CD4-positive, alpha-beta T cell (primary cell): ENCODE results near the gene FAM219A. TPM values are rescaled to one million over a fixed set of nuclear protein-coding genes. Genes with fewer than 3 reads are reported as not detected.

ENCODE experiments used
- ATAC-seq: fragments of 200-7000 bp; cut with Tn5 transposase; one replicate; pipeline ENCODE4 v1.10.0; 2022; ENCODE audit warnings: mild to moderate bottlenecking; ENCODE audit not compliant: poor library complexity
- CTCF ChIA-PET: fragments of 350-600 bp; sonication (Branson Sonifier 250); formaldehyde crosslinking; loops from one replicate; lab custom pipeline; 2021; ENCODE audit warnings: antibody characterized with exemption, inconsistent platforms; lab: Charles Lee
- POLR2A ChIA-PET: fragments of 350-600 bp; sonication (Branson Sonifier 250); formaldehyde crosslinking; loops from one replicate; lab custom pipeline; 2021; ENCODE audit warnings: antibody characterized with exemption, inconsistent platforms; lab: Charles Lee
- DNase-seq, 14 experiments: peaks; one replicate each; pipeline ENCODE4 v3.0.0-alpha.2; 2013 to 2020; ENCODE audit warnings: mixed read lengths in 2 of 14
- H3K27ac ChIP-seq, 2 donors: one replicate each; pipeline versions ENCODE4 v1.5.1 to v1.7.0; 2013; ENCODE audit warnings: low read length in 2 of 2, low read depth in 1 of 2, mild to moderate bottlenecking in 1 of 2
- H3K27me3 ChIP-seq, 2 experiments: 1 replicate in 1 of 2; 2 replicates in 1 of 2; pipeline versions ENCODE4 v1.6.1 to v1.7.0; 2013; ENCODE audit warnings: low read length in 2 of 2, control low read depth in 1 of 2, mild to moderate bottlenecking in 1 of 2, moderate library complexity in 1 of 2; ENCODE audit not compliant: insufficient read depth in 2 of 2, control insufficient read depth in 1 of 2
- H3K36me3 ChIP-seq: one replicate; pipeline ENCODE4 v1.6.1; 2013; ENCODE audit warnings: low read length, control low read depth; ENCODE audit not compliant: insufficient read depth
- H3K4me1 ChIP-seq: one replicate; pipeline ENCODE4 v1.6.1; 2013; ENCODE audit warnings: low read length, control low read depth; ENCODE audit not compliant: insufficient read depth
- H3K4me3 ChIP-seq: one replicate; pipeline ENCODE4 v1.5.1; 2013; ENCODE audit warnings: mild to moderate bottlenecking, low read length, moderate library complexity
- H3K9me3 ChIP-seq, 2 experiments: 1 replicate in 1 of 2; 2 replicates in 1 of 2; pipeline versions ENCODE4 v1.6.1 to v1.7.0; 2013; ENCODE audit warnings: low read length in 2 of 2, mild to moderate bottlenecking in 2 of 2, control low read depth in 1 of 2, moderate library complexity in 1 of 2; ENCODE audit not compliant: control insufficient read depth in 1 of 2, insufficient read depth in 1 of 2
- H3K27ac Mint-ChIP-seq: one replicate; pipeline ENCODE4 v1.8.0; 2020; ENCODE audit warnings: mixed read lengths
- H3K27me3 Mint-ChIP-seq: one replicate; pipeline ENCODE4 v1.8.0; 2021; ENCODE audit warnings: mixed read lengths
- H3K36me3 Mint-ChIP-seq: one replicate; pipeline ENCODE4 v1.8.0; 2021; ENCODE audit warnings: low read depth, mixed read lengths
- H3K4me1 Mint-ChIP-seq: one replicate; pipeline ENCODE4 v1.8.0; 2021; ENCODE audit warnings: low read depth, mixed read lengths
- H3K4me3 Mint-ChIP-seq: one replicate; pipeline ENCODE4 v1.8.0; 2020; ENCODE audit warnings: mild to moderate bottlenecking, mixed read lengths
- H3K9me3 Mint-ChIP-seq: one replicate; pipeline ENCODE4 v1.8.0; 2020; ENCODE audit warnings: mixed read lengths
- intact Hi-C, 2 experiments: fragments of 100-400 bp; cut with DNase I in 1 of 2; cut with micrococcal nuclease in 1 of 2; formaldehyde crosslinking; loops; one replicate each; pipeline versions ENCODE4 v1.15.1 to v1.9.0; 2023 to 2025; cut with DNase I, micrococcal nuclease
- polyA plus RNA-seq, 2 donors: library from polyadenylated mRNA; unstranded; fragments of 120-200 nt; gene quantifications; one replicate each; pipeline ENCODE4 v1.2.1, GENCODE V29; 2013
- total RNA-seq, 174 experiments: library from RNA in 2 of 174; stranded (reverse) in 2 of 174; gene quantifications; one replicate each; pipeline ENCODE4 v1.2.3 and lab custom pipeline; 2021 to 2026
- TF ChIP-seq, protein P1 (sequence below): fragments of 200-600 bp; IDR thresholded peaks from one replicate; pipeline ENCODE4 v1.8.0; 2022; ENCODE audit warnings: antibody characterized with exemption, mild to moderate bottlenecking

Gene FAM219A
- total RNA-seq (1 to 10 TPM; 7.7 to 8.5 TPM), total RNA-seq (lab: John Stamatoyannopoulos, UW) (3.2 to 39.7 (median 14.7) reads per million in 172 experiments)
- 8.2 TPM for polyA plus RNA-seq (2013, experiment 1 of 2)
- polyA plus RNA-seq (2013, experiment 2 of 2): 9.9 TPM

DNA sequence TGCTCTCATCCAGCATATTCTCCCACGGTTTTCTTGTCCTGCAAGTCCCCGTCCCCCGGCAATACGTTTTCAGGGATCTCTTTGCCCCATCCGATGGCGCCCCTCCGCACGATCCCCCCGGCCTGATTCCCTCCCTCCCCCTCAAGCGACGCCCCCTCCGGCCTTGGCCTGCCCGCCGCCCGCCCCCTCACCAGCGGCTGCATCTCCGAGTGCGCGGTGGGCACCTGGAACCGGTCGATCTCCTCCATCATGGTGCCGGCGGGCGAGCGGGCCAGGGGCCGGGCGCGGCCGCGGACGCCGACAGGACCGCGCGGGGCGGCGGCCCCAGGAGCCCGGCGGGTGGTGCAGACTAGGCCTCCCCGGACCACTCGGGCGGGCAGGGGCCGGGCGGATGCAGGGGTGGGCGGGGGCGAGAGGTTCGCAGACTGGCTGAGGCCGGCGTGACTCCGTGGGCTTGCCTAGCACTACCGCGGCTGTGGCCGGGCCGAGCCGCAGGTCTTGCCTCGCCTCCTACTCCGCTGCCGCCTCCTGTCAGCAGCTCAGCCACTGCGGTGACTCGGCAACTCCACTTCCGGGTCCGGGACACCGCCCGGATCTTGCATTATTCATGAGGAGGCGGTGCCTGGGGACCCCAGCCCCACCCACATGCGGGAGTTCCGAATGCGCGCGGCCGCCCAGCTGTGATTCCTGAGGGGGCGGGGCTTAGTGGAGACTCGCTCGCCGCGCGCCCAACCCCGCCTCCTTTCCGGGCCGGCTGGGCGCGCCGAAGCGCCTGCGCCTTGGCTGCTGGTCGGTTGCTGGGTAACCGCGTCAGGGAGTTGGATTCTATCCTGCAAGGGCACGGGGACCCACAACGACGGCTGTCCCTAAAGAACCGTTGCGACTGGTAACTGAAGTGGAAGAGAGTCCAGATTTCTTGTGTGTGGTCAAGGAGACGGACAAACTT, at the start of gene FAM219A, which contains the start of gene DNAI1:
FAM219A (minus strand) TSS at position 558 of the 946 bp plus-strand sequence; CDS start at position 251, 307 bp downstream.
DNAI1 (plus strand) TSS at position 793 of the 946 bp plus-strand sequence. CDS start 201 bp downstream, outside the sequence.
- H3K9me3 Mint-ChIP-seq: no peaks in the 10 kb centered on the region
- no peaks in the 10 kb centered on the region for H3K36me3 Mint-ChIP-seq
- peak; percentile 97 to 100 (median 99) for DNase-seq
- peak within 1 kb of the TSS; percentile 68 for H3K27ac Mint-ChIP-seq
- peaks cover 31% of the 10 kb centered on the region for H3K4me1 Mint-ChIP-seq
- Histone ChIP-seq H3K27me3 (no peaks in the 10 kb centered on the region), H3K4me3 (peak within 1 kb of the TSS; percentile 72), H3K36me3 (no peaks in the 10 kb centered on the region), H3K9me3 (no peaks in the 10 kb centered on the region), H3K4me1 (peaks cover 25% of the 10 kb centered on the region), H3K27ac (no peak within 1 kb of the TSS)
- ChIA-PET CTCF (interaction anchor here (1.1 kb wide), 1 partner anchor 175 kb away, joined by 4 read pairs; no protein-coding TSS in a partner anchor), POLR2A (interaction anchor here (0.7 to 1.7 kb wide), 11 partner anchors 11 to 280 kb away, joined by 3 to 11 read pairs (median 4); partner anchors contain the start of genes ENHO, GALT, MYORG and SIGMAR1)
- peak within 1 kb of the TSS; percentile 98 for H3K4me3 Mint-ChIP-seq
- H3K27me3 Mint-ChIP-seq: peaks cover 9% of the 10 kb centered on the region
- ATAC-seq: peak; percentile 96
- TF ChIP-seq, protein P1, sequence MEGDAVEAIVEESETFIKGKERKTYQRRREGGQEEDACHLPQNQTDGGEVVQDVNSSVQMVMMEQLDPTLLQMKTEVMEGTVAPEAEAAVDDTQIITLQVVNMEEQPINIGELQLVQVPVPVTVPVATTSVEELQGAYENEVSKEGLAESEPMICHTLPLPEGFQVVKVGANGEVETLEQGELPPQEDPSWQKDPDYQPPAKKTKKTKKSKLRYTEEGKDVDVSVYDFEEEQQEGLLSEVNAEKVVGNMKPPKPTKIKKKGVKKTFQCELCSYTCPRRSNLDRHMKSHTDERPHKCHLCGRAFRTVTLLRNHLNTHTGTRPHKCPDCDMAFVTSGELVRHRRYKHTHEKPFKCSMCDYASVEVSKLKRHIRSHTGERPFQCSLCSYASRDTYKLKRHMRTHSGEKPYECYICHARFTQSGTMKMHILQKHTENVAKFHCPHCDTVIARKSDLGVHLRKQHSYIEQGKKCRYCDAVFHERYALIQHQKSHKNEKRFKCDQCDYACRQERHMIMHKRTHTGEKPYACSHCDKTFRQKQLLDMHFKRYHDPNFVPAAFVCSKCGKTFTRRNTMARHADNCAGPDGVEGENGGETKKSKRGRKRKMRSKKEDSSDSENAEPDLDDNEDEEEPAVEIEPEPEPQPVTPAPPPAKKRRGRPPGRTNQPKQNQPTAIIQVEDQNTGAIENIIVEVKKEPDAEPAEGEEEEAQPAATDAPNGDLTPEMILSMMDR: no peak
- intact Hi-C loops: loop anchor here (1.0 to 5.0 kb wide), 12 partner anchors 65 to 641 kb away; partner anchors contain the start of genes RPP25L (in 2 of the 2), DCAF12 (in 1 of the 2), ENHO (in 1 of the 2) and KIF24 (in 1 of the 2)

GRCh38 chr9:34507966-34508365, 49.6 kb upstream of the FAM219A start:
- no peaks in the 10 kb centered on the region for H3K36me3 Mint-ChIP-seq
- peaks cover 14% of the 10 kb centered on the region for H3K27me3 Mint-ChIP-seq
- no peak overlapping the region for H3K27ac Mint-ChIP-seq
- Histone ChIP-seq H3K4me3 (no peak overlapping the region), H3K36me3 (no peaks in the 10 kb centered on the region), H3K9me3 (no peaks in the 10 kb centered on the region), H3K27me3 (no peaks in the 10 kb centered on the region), H3K27ac (no peak overlapping the region), H3K4me1 (no peaks in the 10 kb centered on the region)
- CTCF ChIA-PET: no interaction called here
- DNase-seq (no peak), ATAC-seq (no peak)
- no peak overlapping the region for H3K4me3 Mint-ChIP-seq
- TF ChIP-seq, protein P1: no peak
- POLR2A ChIA-PET: no interaction called here
- H3K4me1 Mint-ChIP-seq: no peaks in the 10 kb centered on the region
- intact Hi-C loops: no loop called here
- no peaks in the 10 kb centered on the region for H3K9me3 Mint-ChIP-seq

DNA sequence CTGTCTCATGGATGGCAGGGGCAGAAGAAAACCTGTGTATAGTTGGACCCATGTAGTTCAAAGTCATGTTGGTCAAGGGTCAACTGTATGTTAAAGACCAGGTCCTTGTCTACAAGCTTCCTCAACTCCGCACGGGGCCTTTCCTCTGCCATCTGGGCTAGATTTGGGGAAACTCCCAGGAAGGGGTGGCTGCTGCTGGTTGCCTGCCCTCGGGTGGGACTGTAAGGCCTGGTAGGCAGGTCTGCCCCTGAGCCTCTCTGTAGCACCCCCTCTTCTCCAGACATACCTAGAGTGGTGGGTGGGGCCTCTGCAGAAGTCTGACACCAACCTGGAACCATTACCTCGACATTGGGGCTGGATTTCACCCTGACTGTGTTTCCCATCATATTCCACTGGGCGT, 49.2 kb upstream of the FAM219A start:
- no peaks in the 10 kb centered on the region for H3K9me3 Mint-ChIP-seq
- Histone ChIP-seq H3K4me1 (no peaks in the 10 kb centered on the region), H3K9me3 (no peaks in the 10 kb centered on the region), H3K4me3 (no peak overlapping the region), H3K36me3 (no peaks in the 10 kb centered on the region), H3K27me3 (no peaks in the 10 kb centered on the region), H3K27ac (no peak overlapping the region)
- no peak overlapping the region for H3K4me3 Mint-ChIP-seq
- no peaks in the 10 kb centered on the region for H3K36me3 Mint-ChIP-seq
- no peak for DNase-seq
- intact Hi-C loops: no loop called here
- no peak for ATAC-seq
- H3K4me1 Mint-ChIP-seq: no peaks in the 10 kb centered on the region
- H3K27me3 Mint-ChIP-seq: peaks cover 14% of the 10 kb centered on the region
- POLR2A ChIA-PET: no interaction called here
- CTCF ChIA-PET: no interaction called here
- TF ChIP-seq, protein P1: no peak
- no peak overlapping the region for H3K27ac Mint-ChIP-seq
